IMR-90 (cell line): ENCODE measurements around the gene SLC35E2B. TPM values are rescaled to one million over a fixed set of nuclear protein-coding genes. Genes with fewer than 3 reads are reported as not detected.

ENCODE experiments used
- ATAC-seq: fragments of 200-7000 bp; cut with Tn5 transposase; 2 replicates; pipeline ENCODE4 v1.9.1; 2020; ENCODE audit warnings: low read depth, mild to moderate bottlenecking, moderate library complexity
- BruUV-seq: library from RNA; stranded (reverse); fragments of 400-500 nt; replicated peaks from 2 replicates; lab custom pipeline; 2021; lab: Mats Ljungman, UMichigan
- CTCF ChIA-PET: fragments of 300-600 bp; formaldehyde crosslinking; extraction: SDS; loops from one replicate; lab custom pipeline; 2021; ENCODE audit warnings: antibody characterized with exemption; lab: Yijun Ruan, JAX
- POLR2A ChIA-PET: fragments of 300-600 bp; sonication (Branson Sonifier 250); formaldehyde crosslinking; loops from one replicate; lab custom pipeline; 2022; ENCODE audit warnings: antibody characterized with exemption; ENCODE audit not compliant: unreplicated experiment; lab: Charles Lee
- DNase-seq: peaks from one replicate; pipeline ENCODE4 v3.0.0; 2013
- H2AFZ ChIP-seq: replicated peaks from 2 replicates; pipeline ENCODE3; 2013; ENCODE audit warnings: low read length, mild to moderate bottlenecking; ENCODE audit not compliant: poor library complexity
- H2AK5ac ChIP-seq: 2 replicates; pipeline ENCODE4 v1.6.1; 2013; ENCODE audit warnings: low read depth, low read length, inconsistent platforms
- H2AK9ac ChIP-seq: replicated peaks from 2 replicates; pipeline ENCODE3; 2013; ENCODE audit warnings: mild to moderate bottlenecking, low read depth, low read length, moderate library complexity; ENCODE audit not compliant: poor library complexity
- H2BK120ac ChIP-seq: 2 replicates; pipeline ENCODE4 v1.6.1; 2013; ENCODE audit warnings: low read depth, low read length, inconsistent platforms
- H2BK15ac ChIP-seq: 3 replicates; pipeline ENCODE4 v1.6.1; 2013; ENCODE audit warnings: low read depth, low read length, inconsistent platforms
- H2BK20ac ChIP-seq: 2 replicates; pipeline ENCODE4 v1.6.1; 2013; ENCODE audit warnings: low read depth, mild to moderate bottlenecking, inconsistent platforms, low read length, moderate library complexity
- H2BK5ac ChIP-seq: 2 replicates; pipeline ENCODE4 v1.6.1; 2013; ENCODE audit warnings: mild to moderate bottlenecking, low read depth, low read length, inconsistent platforms; ENCODE audit not compliant: poor library complexity, severe bottlenecking
- H3K14ac ChIP-seq: replicated peaks from 2 replicates; pipeline ENCODE4 v1.6.1; 2013; ENCODE audit warnings: low read depth, low read length, inconsistent platforms
- H3K18ac ChIP-seq: 2 replicates; pipeline ENCODE4 v1.6.1; 2013; ENCODE audit warnings: low read depth, low read length, control low read depth
- H3K23ac ChIP-seq: 2 replicates; pipeline ENCODE4 v1.6.1; 2013; ENCODE audit warnings: low read depth, low read length, inconsistent platforms
- H3K27ac ChIP-seq: 2 replicates; pipeline ENCODE4 v1.5.1; 2013; ENCODE audit warnings: mild to moderate bottlenecking, control low read depth, low read length; ENCODE audit not compliant: insufficient read depth
- H3K27me3 ChIP-seq: 2 replicates; pipeline ENCODE4 v1.6.1; 2013; ENCODE audit warnings: low read length; ENCODE audit not compliant: control insufficient read depth, insufficient read depth
- H3K36me3 ChIP-seq: 2 replicates; pipeline ENCODE4 v1.6.1; 2013; ENCODE audit warnings: low read length, mixed read lengths; ENCODE audit not compliant: control insufficient read depth, insufficient read depth
- H3K4ac ChIP-seq: 2 replicates; pipeline ENCODE4 v1.6.1; 2013; ENCODE audit warnings: low read depth, low read length, inconsistent platforms
- H3K4me1 ChIP-seq: 2 replicates; pipeline ENCODE4 v1.6.1; 2013; ENCODE audit warnings: low read length, mixed read lengths; ENCODE audit not compliant: control insufficient read depth, insufficient read depth
- H3K4me2 ChIP-seq: 2 replicates; pipeline ENCODE4 v1.6.1; 2013; ENCODE audit warnings: low read depth, mild to moderate bottlenecking, control low read depth, low read length, moderate library complexity
- H3K4me3 ChIP-seq: 2 replicates; pipeline ENCODE4 v1.5.1; 2013; ENCODE audit warnings: low read depth, mild to moderate bottlenecking, control low read depth, low read length, moderate library complexity; ENCODE audit not compliant: insufficient read depth
- H3K56ac ChIP-seq: 2 replicates; pipeline ENCODE4 v1.6.1; 2013; ENCODE audit warnings: low read length, inconsistent platforms; ENCODE audit not compliant: insufficient read depth; ENCODE audit errors: extremely low read depth
- H3K79me1 ChIP-seq, 2 experiments: 2 replicates each; pipeline ENCODE4 v1.6.1; 2013; ENCODE audit warnings: low read length in 2 of 2, inconsistent platforms in 1 of 2, low read depth in 1 of 2
- H3K9ac ChIP-seq: 2 replicates; pipeline ENCODE4 v1.6.1; 2013; ENCODE audit warnings: low read depth, low read length, control low read depth
- H3K9me1 ChIP-seq: 2 replicates; pipeline ENCODE4 v1.6.1; 2013; ENCODE audit warnings: low read length, inconsistent platforms; ENCODE audit not compliant: insufficient read depth
- H3K9me3 ChIP-seq: 2 replicates; pipeline ENCODE4 v1.6.1; 2013; ENCODE audit warnings: low read length; ENCODE audit not compliant: control insufficient read depth, insufficient read depth
- H4K20me1 ChIP-seq: 2 replicates; pipeline ENCODE4 v1.6.1; 2013; ENCODE audit warnings: low read length, inconsistent platforms; ENCODE audit not compliant: insufficient read depth
- H4K5ac ChIP-seq: 2 replicates; pipeline ENCODE4 v1.6.1; 2013; ENCODE audit warnings: mild to moderate bottlenecking, low read depth, low read length, control low read depth
- H4K8ac ChIP-seq, 2 experiments: 2 replicates each; pipeline ENCODE4 v1.6.1; 2013; ENCODE audit warnings: low read depth in 2 of 2, low read length in 2 of 2, control low read depth in 1 of 2, inconsistent platforms in 1 of 2
- H4K91ac ChIP-seq: 2 replicates; pipeline ENCODE4 v1.6.1; 2013; ENCODE audit warnings: low read depth, low read length, inconsistent platforms; ENCODE audit not compliant: insufficient read depth
- BHLHE40 ChIP-seq: fragments of 150-350 bp; IDR thresholded peaks from 2 replicates; pipeline ENCODE4 v1.6.1; 2016; ENCODE audit warnings: mild to moderate bottlenecking, low read depth, low read length
- CEBPB ChIP-seq: IDR thresholded peaks from 2 replicates; pipeline ENCODE4 v1.6.1; 2012; ENCODE audit warnings: low read depth, low read length, improper control_type of control experiment
- CHD1 ChIP-seq: IDR thresholded peaks from 2 replicates; pipeline ENCODE4 v1.6.1; 2012; ENCODE audit warnings: low read depth, low read length, improper control_type of control experiment
- CTCF ChIP-seq: conservative IDR thresholded peaks from 2 replicates; pipeline ENCODE4 v1.5.1; 2012; ENCODE audit warnings: mild to moderate bottlenecking, low read depth, low read length, improper control_type of control experiment
- ELK1 ChIP-seq: fragments of 150-350 bp; IDR thresholded peaks from 2 replicates; pipeline ENCODE4 v1.6.1; 2016; ENCODE audit warnings: low read depth, mild to moderate bottlenecking, low read length, moderate library complexity, borderline replicate concordance
- FOS ChIP-seq: fragments of 150-350 bp; IDR thresholded peaks from 2 replicates; pipeline ENCODE4 v1.6.1; 2016; ENCODE audit warnings: low read depth, low read length
- MAFK ChIP-seq: IDR thresholded peaks from 2 replicates; pipeline ENCODE4 v1.6.1; 2012; ENCODE audit warnings: low read depth, low read length, improper control_type of control experiment
- MAZ ChIP-seq: IDR thresholded peaks from 2 replicates; pipeline ENCODE4 v1.6.1; 2012; ENCODE audit warnings: low read depth, mild to moderate bottlenecking, low read length, improper control_type of control experiment, moderate library complexity, borderline replicate concordance
- MXI1 ChIP-seq: IDR thresholded peaks from 2 replicates; pipeline ENCODE4 v1.6.1; 2012; ENCODE audit warnings: low read depth, mild to moderate bottlenecking, low read length, moderate library complexity, borderline replicate concordance
- NFE2L2 ChIP-seq: fragments of 150-350 bp; IDR thresholded peaks from 2 replicates; pipeline ENCODE4 v1.6.1; 2016; ENCODE audit warnings: low read depth, mild to moderate bottlenecking, low read length
- POLR2A ChIP-seq: IDR thresholded peaks from 2 replicates; pipeline ENCODE4 v1.6.1; 2012; ENCODE audit warnings: mild to moderate bottlenecking, low read depth, low read length
- RAD21 ChIP-seq: IDR thresholded peaks from 2 replicates; pipeline ENCODE4 v1.6.1; 2012; ENCODE audit warnings: low read length, improper control_type of control experiment
- RCOR1 ChIP-seq: IDR thresholded peaks from 2 replicates; pipeline ENCODE4 v1.6.1; 2012; ENCODE audit warnings: mild to moderate bottlenecking, low read length, improper control_type of control experiment; ENCODE audit not compliant: insufficient replicate concordance
- RFX5 ChIP-seq: IDR thresholded peaks from 2 replicates; pipeline ENCODE4 v1.8.0; 2012; ENCODE audit warnings: low read depth, mild to moderate bottlenecking, low read length, moderate library complexity
- SMC3 ChIP-seq: fragments of 150-350 bp; IDR thresholded peaks from 2 replicates; pipeline ENCODE4 v1.6.1; 2016; ENCODE audit warnings: low read depth, mild to moderate bottlenecking, antibody characterized with exemption, low read length, moderate library complexity
- WGBS, 2 experiments: methylation state at CpG; one replicate each; pipeline versions ENCODE4 v1.1.5 to v1.1.7; 2013; ENCODE audit warnings: missing lambda C conversion rate in 2 of 2; ENCODE audit not compliant: insufficient read length in 1 of 2; ENCODE audit errors: extremely low coverage in 2 of 2; 5-methylcytosine and 5-hydroxymethylcytosine counted together
- dilution Hi-C: fragments of 300-500 bp; cut with HindIII; formaldehyde crosslinking; loops from one replicate; pipeline ENCODE4 v1.14.3; 2018; ENCODE audit warnings: low sequenced_read_pairs; ENCODE audit not compliant: unreplicated experiment
- in situ Hi-C: fragments of 300-500 bp; cut with MboI; formaldehyde crosslinking; loops from 3 replicates; pipeline ENCODE4 v1.14.3; 2019; ENCODE audit warnings: low sequenced_read_pairs, inconsistent platforms, mixed read lengths
- intact Hi-C: fragments of 100-400 bp; cut with micrococcal nuclease; formaldehyde crosslinking; loops from 2 replicates; pipeline ENCODE4 v1.10.0; 2022
- polyA plus RNA-seq, 3 experiments: library from polyadenylated mRNA; depleted of rRNA; stranded (reverse); fragments of >200 nt; gene quantifications; 2 replicates each; pipeline ENCODE4 v1.2.3, GENCODE V29; 2012; ENCODE audit warnings: low replicate concordance in 1 of 3
- total RNA-seq: library from RNA; depleted of rRNA; stranded (reverse); fragments of >200 nt; gene quantifications from 2 replicates; pipeline ENCODE4 v1.2.3, GENCODE V29; 2012

The SLC35E2B gene
- total and polyA plus RNA-seq, 2 of the 4 experiments (the other 2 are of a cell fraction): 14.9 to 30.2 TPM

GRCh38 chr1:1669468-1670440 is 22.8 kb downstream of the SLC35E2B start:
- H2AK5ac ChIP-seq: no peak overlapping the region
- no peak overlapping the region for H3K56ac ChIP-seq
- no TSS peak for BruUV-seq
- H3K18ac ChIP-seq: no peak overlapping the region
- no peaks in the 10 kb centered on the region for H3K27me3 ChIP-seq
- no peak overlapping the region for H2BK20ac ChIP-seq
- H2AK9ac ChIP-seq: no peak overlapping the region
- H2BK15ac ChIP-seq: no peak overlapping the region
- H3K36me3 ChIP-seq: peaks cover 64% of the 10 kb centered on the region
- H3K23ac ChIP-seq: no peak overlapping the region
- no peaks in the 10 kb centered on the region; the same call in 1 of the 2 replicates for H3K9me1 ChIP-seq
- CTCF ChIA-PET: interaction anchor here (0.6 kb wide), 1 partner anchor 8 kb away, joined by 3 read pairs; no protein-coding TSS in a partner anchor
- no peak overlapping the region for H2AFZ ChIP-seq
- no peak overlapping the region for H2BK120ac ChIP-seq
- DNase-seq (no peak), ATAC-seq (no peak)
- no peak overlapping the region for H3K14ac ChIP-seq
- no peak overlapping the region for H2BK5ac ChIP-seq
- POLR2A ChIA-PET: no interaction called here
- H3K4me1 ChIP-seq: no peaks in the 10 kb centered on the region
- no peak overlapping the region for H3K4me2 ChIP-seq
- H4K20me1 ChIP-seq: no peaks in the 10 kb centered on the region
- H3K79me1 ChIP-seq: peaks cover 8 to 13% of the 10 kb centered on the region in 2 experiments; a peak in 2 of 4 replicates
- WGBS, 2 experiments: 95% methylated on average over 22 of the region's 43 CpGs; no CpG with 5 or more reads in 1 of the 2 experiments
- no peak overlapping the region for H3K9ac ChIP-seq
- H3K9me3 ChIP-seq: no peaks in the 10 kb centered on the region
- H4K8ac ChIP-seq: no peak overlapping the region
- dilution Hi-C loops: no loop called here
- no peak overlapping the region for H4K91ac ChIP-seq
- intact Hi-C loops: no loop called here
- no peak overlapping the region for H3K4me3 ChIP-seq
- in situ Hi-C loops: no loop called here
- H3K4ac ChIP-seq: no peak overlapping the region
- no peak overlapping the region for H4K5ac ChIP-seq
- no peak overlapping the region for H3K27ac ChIP-seq
- no peak for TF ChIP-seq NFE2L2
- no peak for TF ChIP-seq RAD21
- TF ChIP-seq MAZ: no peak
- no peak for TF ChIP-seq CEBPB
- TF ChIP-seq MXI1: no peak
- no peak for TF ChIP-seq SMC3
- no peak for TF ChIP-seq FOS
- TF ChIP-seq CTCF: no peak
- no peak for TF ChIP-seq RFX5
- TF ChIP-seq ELK1: no peak
- no peak for TF ChIP-seq RCOR1
- no peak for TF ChIP-seq BHLHE40
- TF ChIP-seq MAFK: no peak
- no peak for TF ChIP-seq POLR2A
- no peak for TF ChIP-seq CHD1
